CD4-positive, alpha-beta T cell treated with Interleukin-17A for 4 hours (primary cell): ENCODE data around the gene MGAT4A.
"Not testable (repeated sequence)": the region's sequence is repeated elsewhere in the genome, so short reads cannot be mapped to it uniquely, and the experiment has no call there.

Source experiments
- DNase-seq: peaks from one replicate; pipeline ENCODE4 v3.0.0-alpha.2; 2020; ENCODE audit warnings: mixed read lengths

MGAT4A gene

GRCh38 chr2:98728088-98728718 lies 2.7 kb downstream of the MGAT4A start:
- DNase-seq = not testable (repeated sequence)

- no peak for DNase-seq
Measured at GRCh38 chr2:98727369-98728087, 3.4 kb downstream of the MGAT4A start.

- no peak for DNase-seq
Measured at GRCh38 chr2:98726735-98727368, 4.1 kb downstream of the MGAT4A start.

GRCh38 chr2:98726205-98726604 lies 4.7 kb downstream of the MGAT4A start:
- no peak for DNase-seq

GRCh38 chr2:98720286-98720685 lies 10.6 kb downstream of the MGAT4A start:
- no peak for DNase-seq

GRCh38 chr2:98717621-98718020 lies 13.3 kb downstream of the MGAT4A start:
- no peak for DNase-seq

GRCh38 chr2:98716786-98717185 lies 14.1 kb downstream of the MGAT4A start:
- no peak for DNase-seq

GRCh38 chr2:98715812-98716451 lies 15.0 kb downstream of the MGAT4A start:
- DNase-seq = peak; percentile 55

- no peak for DNase-seq
Measured at GRCh38 chr2:98713332-98714015, 17.5 kb downstream of the MGAT4A start.

- no peak for DNase-seq
Measured at GRCh38 chr2:98712145-98712544, 18.8 kb downstream of the MGAT4A start.

- DNase-seq = no peak
Measured at GRCh38 chr2:98711506-98711905, 19.4 kb downstream of the MGAT4A start.

GRCh38 chr2:98710734-98711133 lies 20.2 kb downstream of the MGAT4A start:
- DNase-seq = no peak

- no peak for DNase-seq
Measured at GRCh38 chr2:98709535-98709934, 21.4 kb downstream of the MGAT4A start.

GRCh38 chr2:98708396-98709186 lies 22.3 kb downstream of the MGAT4A start:
- DNase-seq = no peak

- DNase-seq = no peak
Measured at GRCh38 chr2:98706591-98706990, 24.3 kb downstream of the MGAT4A start.

GRCh38 chr2:98705333-98705617 lies 25.7 kb downstream of the MGAT4A start:
- no peak for DNase-seq

- no peak for DNase-seq
Measured at GRCh38 chr2:98704499-98705332, 26.2 kb downstream of the MGAT4A start.

- DNase-seq = no peak
Measured at GRCh38 chr2:98703738-98704137, 27.2 kb downstream of the MGAT4A start.

GRCh38 chr2:98702858-98703620 lies 27.9 kb downstream of the MGAT4A start:
- DNase-seq = no peak

GRCh38 chr2:98702127-98702802 lies 28.7 kb downstream of the MGAT4A start:
- no peak for DNase-seq
